Left ventricle myocardium inferior (tissue), 1 donor: Measurements from ENCODE around the gene NKTR. TPM values are rescaled to one million over a fixed set of nuclear protein-coding genes. Genes with fewer than 3 reads are reported as not detected.

ENCODE experiments used
- DNase-seq: peaks from one replicate; pipeline ENCODE4 v3.0.0-alpha.2; 2020
- H3K27ac ChIP-seq: fragments of 200-600 bp; replicated peaks from 2 replicates; pipeline ENCODE4 v1.8.0; 2021
- H3K27me3 ChIP-seq: fragments of 200-600 bp; 2 replicates; pipeline ENCODE4 v1.8.0; 2021; ENCODE audit warnings: low read depth
- H3K36me3 ChIP-seq: fragments of 200-600 bp; 2 replicates; pipeline ENCODE4 v1.8.0; 2021
- H3K4me1 ChIP-seq: fragments of 200-600 bp; 2 replicates; pipeline ENCODE4 v1.8.0; 2021
- H3K4me3 ChIP-seq: fragments of 200-600 bp; 2 replicates; pipeline ENCODE4 v1.8.0; 2021; ENCODE audit warnings: mild to moderate bottlenecking, moderate library complexity
- H3K9me3 ChIP-seq: fragments of 200-600 bp; replicated peaks from 2 replicates; pipeline ENCODE4 v1.8.0; 2021
- intact Hi-C: fragments of 100-400 bp; cut with micrococcal nuclease; formaldehyde crosslinking; loops from one replicate; pipeline ENCODE4 v1.11.0; 2022
- total RNA-seq: library from RNA; stranded (reverse); fragmentation: NEBNext Ultra II Directional; extraction: Animal tissue kit (Norgen Biotek cat#: 25700); gene quantifications from one replicate; pipeline ENCODE4 v1.2.1, GENCODE V29; 2021
- TF ChIP-seq, protein P1 (sequence below): fragments of 200-600 bp; IDR thresholded peaks from 2 replicates; pipeline ENCODE4 v1.8.0; 2021; ENCODE audit warnings: antibody characterized with exemption, mild to moderate bottlenecking, borderline replicate concordance
- donor health status: DM: no; HTN: yes; CAD: no; lungs with severe emphysema.

The NKTR gene
- total RNA-seq, 1 donor from 2014 or later, result 20.0 TPM

GRCh38 chr3:42675909-42676308, 75.4 kb downstream of the NKTR start:
- no peak for DNase-seq
- Histone ChIP-seq H3K27ac (no peak overlapping the region), H3K36me3 (no peaks in the 10 kb centered on the region), H3K9me3 (peaks cover 22% of the 10 kb centered on the region), H3K27me3 (no peaks in the 10 kb centered on the region), H3K4me3 (no peak overlapping the region), H3K4me1 (no peaks in the 10 kb centered on the region)
- intact Hi-C loops, result no loop called here
- TF ChIP-seq, protein P1, sequence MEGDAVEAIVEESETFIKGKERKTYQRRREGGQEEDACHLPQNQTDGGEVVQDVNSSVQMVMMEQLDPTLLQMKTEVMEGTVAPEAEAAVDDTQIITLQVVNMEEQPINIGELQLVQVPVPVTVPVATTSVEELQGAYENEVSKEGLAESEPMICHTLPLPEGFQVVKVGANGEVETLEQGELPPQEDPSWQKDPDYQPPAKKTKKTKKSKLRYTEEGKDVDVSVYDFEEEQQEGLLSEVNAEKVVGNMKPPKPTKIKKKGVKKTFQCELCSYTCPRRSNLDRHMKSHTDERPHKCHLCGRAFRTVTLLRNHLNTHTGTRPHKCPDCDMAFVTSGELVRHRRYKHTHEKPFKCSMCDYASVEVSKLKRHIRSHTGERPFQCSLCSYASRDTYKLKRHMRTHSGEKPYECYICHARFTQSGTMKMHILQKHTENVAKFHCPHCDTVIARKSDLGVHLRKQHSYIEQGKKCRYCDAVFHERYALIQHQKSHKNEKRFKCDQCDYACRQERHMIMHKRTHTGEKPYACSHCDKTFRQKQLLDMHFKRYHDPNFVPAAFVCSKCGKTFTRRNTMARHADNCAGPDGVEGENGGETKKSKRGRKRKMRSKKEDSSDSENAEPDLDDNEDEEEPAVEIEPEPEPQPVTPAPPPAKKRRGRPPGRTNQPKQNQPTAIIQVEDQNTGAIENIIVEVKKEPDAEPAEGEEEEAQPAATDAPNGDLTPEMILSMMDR, result no peak

- Histone ChIP-seq H3K4me3 (no peak overlapping the region), H3K27me3 (no peaks in the 10 kb centered on the region), H3K4me1 (peaks cover 3% of the 10 kb centered on the region), H3K36me3 (no peaks in the 10 kb centered on the region), H3K9me3 (peaks cover 22% of the 10 kb centered on the region), H3K27ac (no peak overlapping the region)
- DNase-seq, result no peak
- TF ChIP-seq, protein P1, result no peak
- intact Hi-C loops, result no loop called here
Observed at GRCh38 chr3:42678447-42678846, 78.0 kb downstream of the NKTR start.

GRCh38 chr3:42680271-42680670, 79.8 kb downstream of the NKTR start:
- Histone ChIP-seq H3K36me3 (no peaks in the 10 kb centered on the region), H3K4me3 (no peak overlapping the region), H3K27me3 (peaks cover 6% of the 10 kb centered on the region), H3K4me1 (peaks cover 17% of the 10 kb centered on the region), H3K9me3 (peaks cover 22% of the 10 kb centered on the region), H3K27ac (no peak overlapping the region)
- TF ChIP-seq, protein P1, result no peak
- intact Hi-C loops, result no loop called here
- DNase-seq, result no peak

DNA sequence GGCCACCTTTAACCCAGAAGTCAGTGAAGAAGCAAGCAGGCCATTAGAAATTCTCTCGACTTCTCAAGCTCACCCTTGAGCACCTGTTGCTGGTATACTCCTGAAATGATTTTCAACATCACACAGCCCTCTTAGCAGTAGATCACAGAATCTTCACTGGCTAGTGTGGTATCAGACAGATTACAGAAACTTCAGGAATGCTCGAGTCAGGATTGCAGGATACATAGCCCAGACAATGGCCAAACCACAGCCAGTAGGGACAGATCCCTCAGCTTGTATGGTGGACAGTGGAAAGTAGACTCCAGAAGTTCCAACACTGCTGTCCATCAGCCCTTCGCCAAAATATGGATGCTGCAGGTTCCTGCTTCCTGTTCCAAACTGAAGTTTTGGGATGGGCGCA, 80.3 kb downstream of the NKTR start:
- no peaks in the 10 kb centered on the region for H3K36me3 ChIP-seq
- H3K27ac ChIP-seq, result no peak overlapping the region
- DNase-seq, result no peak
- H3K4me1 ChIP-seq, result peaks cover 23% of the 10 kb centered on the region
- TF ChIP-seq, protein P1, result no peak
- peaks cover 20% of the 10 kb centered on the region for H3K9me3 ChIP-seq
- no peak overlapping the region for H3K4me3 ChIP-seq
- H3K27me3 ChIP-seq, result peaks cover 12% of the 10 kb centered on the region
- intact Hi-C loops, result no loop called here

GRCh38 chr3:42681361-42682038, 81.0 kb downstream of the NKTR start:
- Histone ChIP-seq H3K4me3 (no peak overlapping the region), H3K27ac (no peak overlapping the region), H3K9me3 (peaks cover 15% of the 10 kb centered on the region), H3K36me3 (no peaks in the 10 kb centered on the region), H3K27me3 (peaks cover 19% of the 10 kb centered on the region), H3K4me1 (peaks cover 27% of the 10 kb centered on the region)
- TF ChIP-seq, protein P1, result no peak
- no peak for DNase-seq
- intact Hi-C loops, result no loop called here
